Ramos (cell line): ENCODE data around the gene METTL25B.

Source experiments
- in situ Hi-C: fragments of 300-500 bp; cut with MboI; formaldehyde crosslinking; loops from one replicate; pipeline ENCODE4 v1.14.3; 2022; ENCODE audit warnings: low sequenced_read_pairs; ENCODE audit not compliant: unreplicated experiment

The METTL25B gene

DNA sequence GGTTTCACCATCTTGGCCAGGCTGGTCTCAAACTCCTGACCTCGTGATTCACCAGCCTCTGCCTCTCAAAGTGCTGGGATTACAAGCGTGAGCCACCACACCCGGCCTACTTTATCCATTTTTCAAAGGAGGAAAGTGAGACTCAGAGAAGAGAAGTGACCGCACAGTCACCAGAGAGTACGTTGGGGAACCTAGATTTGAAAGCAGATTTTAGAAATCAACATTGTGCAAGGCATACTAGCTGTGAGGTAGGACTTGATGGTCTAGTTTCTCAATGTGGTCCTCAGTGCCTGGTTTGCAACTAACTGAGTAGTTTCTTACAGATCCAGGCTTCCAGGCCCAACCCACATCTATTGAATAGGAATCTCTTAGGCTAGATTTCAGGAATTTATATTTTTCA lies 37.4 kb downstream of the METTL25B start:
- in situ Hi-C loops: loop anchor here (25.0 kb wide), 1 partner anchor 1072 kb away; the partner anchor contains the start of gene CD5L

DNA sequence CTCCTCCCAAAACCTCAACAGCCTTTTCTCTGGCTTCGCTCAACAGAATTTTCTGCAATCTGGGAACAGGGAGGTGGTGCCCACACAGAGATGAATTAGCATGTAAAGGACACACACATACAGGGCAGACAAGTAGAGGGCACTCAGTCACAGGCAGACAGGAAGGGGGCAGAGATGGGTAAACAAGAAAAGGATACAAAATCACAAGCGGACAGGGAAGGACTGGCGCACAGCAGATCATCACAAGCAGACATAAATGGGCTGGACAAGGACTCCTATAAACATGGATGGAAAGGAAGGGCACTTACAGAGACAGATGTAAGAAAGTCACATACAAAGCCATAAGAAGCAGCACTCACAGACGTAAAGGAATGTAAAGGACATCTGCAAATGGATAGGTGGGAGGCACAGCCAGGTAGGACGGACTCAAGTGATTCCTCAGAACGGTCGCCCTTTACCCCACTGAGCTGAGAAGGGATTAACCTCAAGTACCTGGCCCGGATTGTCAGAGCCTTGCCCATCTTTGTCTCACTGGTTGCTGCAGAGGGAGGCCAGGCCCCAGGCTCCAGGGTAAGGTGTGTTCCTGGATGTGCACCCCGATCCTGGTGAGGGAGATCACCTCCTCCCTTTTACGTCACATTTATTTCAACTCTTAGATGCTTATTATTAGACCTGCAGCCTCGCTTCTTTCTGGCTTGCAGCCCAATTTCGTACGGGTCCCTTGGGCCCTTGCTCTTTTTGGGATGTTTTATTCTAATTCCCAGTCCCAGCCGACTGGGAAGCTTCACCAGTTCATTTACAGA lies 38.2 kb downstream of the METTL25B start:
- in situ Hi-C loops: loop anchor here (25.0 kb wide), 1 partner anchor 1071 kb away; the partner anchor contains the start of gene CD5L

DNA sequence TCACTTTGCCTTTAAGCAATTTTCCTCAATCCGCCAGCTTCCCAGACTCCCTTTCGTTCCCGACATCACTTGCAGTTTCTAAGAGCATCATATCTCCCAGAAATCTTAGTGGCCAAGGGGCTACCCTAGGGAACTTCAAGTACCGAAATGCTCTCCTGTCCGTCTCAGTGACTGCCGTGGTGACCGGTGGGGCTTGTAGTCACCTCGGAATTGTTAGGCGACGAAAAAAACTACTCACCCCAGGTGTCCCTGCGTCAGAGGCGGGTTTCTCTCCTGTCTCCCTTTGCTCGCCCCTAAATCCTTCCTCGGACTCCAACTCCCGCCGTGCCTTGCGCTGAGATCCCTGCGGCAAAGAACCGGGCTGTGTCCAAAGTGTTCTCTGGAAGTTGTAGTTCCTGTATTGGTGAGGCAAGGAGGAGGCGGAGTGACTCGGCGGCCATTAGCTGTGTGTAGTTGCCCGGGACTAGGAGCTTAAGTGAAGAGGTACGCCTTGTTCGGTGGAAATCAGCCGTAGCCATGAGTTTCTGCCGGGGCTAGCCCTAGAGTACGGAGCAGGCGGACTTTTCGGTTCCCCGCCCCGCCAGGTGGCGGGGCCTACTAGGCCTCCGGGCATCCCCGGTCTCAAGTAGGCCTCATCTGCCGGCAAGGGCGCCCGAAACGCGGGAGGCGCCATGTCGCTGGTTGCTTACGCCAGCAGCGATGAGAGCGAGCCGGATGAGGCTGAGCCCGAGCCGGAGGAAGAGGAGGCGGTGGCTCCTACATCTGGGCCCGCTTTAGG lies 39.0 kb downstream of the METTL25B start, which contains the start of gene PRCC:
TSS of gene PRCC (plus strand) at position 435 of the 778 bp plus-strand sequence. CDS start at position 672, 237 bp downstream.
- in situ Hi-C loops: loop anchor here (25.0 kb wide), 1 partner anchor 1070 kb away; the partner anchor contains the start of gene CD5L

DNA sequence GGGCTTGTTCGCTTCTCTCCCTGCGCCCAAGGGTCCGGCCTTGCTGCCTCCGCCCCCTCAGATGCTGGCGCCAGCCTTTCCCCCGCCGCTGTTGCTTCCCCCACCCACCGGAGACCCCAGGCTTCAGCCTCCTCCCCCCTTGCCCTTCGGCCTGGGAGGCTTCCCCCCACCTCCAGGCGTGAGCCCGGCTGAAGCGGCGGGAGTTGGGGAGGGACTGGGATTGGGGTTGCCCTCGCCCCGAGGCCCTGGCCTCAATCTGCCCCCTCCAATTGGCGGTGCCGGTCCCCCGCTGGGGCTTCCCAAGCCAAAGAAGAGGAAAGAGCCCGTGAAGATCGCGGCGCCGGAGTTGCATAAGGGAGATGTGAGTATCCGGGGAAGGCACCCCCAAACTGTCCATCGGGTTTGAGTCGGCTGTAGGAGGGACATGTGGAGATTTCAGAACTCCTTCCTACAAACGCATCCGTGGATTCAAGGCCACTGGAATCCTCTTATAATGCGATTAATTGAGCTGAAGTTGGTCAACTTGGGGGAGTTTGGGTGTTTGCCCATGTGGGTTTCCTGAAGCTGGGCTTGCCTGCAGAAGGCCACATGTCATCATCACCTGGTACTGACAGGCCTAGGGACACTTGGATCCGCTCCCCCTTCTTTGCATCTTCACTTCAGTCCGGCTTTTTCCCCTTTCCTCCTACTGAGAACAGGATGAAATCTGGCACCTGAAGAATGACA lies 39.8 kb downstream of the METTL25B start:
- in situ Hi-C loops: loop anchor here (25.0 kb wide), 1 partner anchor 1069 kb away; the partner anchor contains the start of gene CD5L

DNA sequence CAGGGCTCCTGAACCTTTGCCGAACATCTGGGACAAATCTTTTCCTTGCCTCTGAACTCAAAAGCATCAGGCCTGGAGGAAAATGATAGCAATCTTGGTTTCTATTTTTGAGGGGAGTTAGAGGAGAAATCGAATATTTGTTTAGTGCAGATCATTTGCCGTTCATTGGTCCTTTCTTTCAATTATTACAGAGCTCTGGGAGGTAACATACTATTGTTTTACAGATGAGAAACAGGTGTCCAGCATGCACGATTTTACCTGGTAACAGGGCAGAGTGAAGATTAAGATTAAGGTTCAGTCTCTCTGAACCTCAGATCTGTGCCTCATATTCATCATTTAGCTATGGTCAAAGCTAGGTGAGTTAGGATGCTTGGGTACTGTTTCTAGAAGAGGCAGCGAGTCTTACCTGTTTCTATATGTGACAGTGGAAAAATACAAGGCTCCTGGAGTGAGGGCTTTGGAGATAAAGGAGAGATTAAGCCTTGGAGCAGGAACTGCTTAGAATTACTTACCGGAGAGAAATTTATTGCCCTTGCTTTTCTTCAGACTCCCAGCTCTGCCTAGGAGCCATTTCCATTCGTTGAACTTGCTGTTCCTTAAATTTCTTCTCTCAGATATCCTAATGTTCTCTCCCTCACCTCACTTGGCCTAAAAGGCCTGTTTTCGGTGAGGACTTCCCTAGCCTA lies 40.5 kb downstream of the METTL25B start:
- in situ Hi-C loops: loop anchor here (25.0 kb wide), 1 partner anchor 1069 kb away; the partner anchor contains the start of gene CD5L

DNA sequence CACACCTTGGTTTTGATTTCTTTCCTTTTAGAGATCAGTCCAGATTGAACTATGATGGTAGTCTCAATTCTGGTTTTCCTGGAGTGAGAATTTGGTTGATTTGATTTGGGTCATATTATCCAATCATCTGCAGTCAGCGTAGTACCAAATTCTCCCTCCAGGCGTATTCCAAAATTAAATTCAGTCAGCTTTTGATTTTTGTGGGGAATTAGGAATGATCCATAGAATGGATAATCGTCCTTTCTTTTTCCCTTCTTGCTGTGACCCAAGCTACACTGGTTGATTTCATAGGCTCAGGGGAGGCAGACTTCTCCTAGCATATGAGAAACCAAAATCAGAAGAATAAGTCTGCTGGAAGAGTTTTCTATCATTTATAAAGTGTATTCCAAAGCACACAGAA lies 44.0 kb downstream of the METTL25B start:
- in situ Hi-C loops: loop anchor here (25.0 kb wide), 1 partner anchor 1065 kb away; the partner anchor contains the start of gene CD5L

DNA sequence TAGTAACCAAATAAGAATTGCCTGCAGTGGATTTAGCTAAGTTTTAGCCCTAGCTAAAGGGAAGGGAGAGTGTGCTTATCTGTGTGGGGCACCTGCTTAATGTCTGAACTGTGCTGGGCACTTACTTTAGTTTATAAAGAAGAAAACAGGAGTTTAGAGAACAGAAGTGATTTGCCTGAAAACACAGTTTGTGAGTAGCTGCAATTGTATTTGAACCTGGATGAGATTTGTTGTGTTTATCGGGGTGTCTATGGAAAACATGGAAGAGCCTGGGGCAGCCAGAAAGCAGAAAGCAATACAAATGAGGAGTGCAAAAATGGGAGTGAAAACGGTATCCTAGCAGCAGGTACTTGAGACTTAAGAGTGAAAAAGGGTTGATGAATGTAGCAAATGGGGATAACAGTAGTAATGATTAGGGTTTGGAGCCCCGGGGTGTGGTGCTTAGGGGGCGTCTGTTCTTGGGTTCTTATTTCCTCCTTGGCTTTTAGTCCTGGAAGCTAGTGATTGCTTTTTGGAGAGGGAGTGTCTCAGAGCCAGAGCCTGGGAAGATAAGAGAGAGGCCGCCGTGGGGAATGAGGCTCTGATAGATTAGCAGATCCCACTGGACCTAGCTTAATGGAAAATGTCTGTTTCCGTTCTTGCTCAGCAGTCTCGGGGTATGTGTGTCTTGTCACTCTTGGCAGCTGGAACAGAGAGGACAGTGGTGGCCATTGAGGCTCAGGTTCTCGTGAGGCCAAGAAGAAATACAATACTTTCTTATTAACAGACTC lies 44.6 kb downstream of the METTL25B start:
- in situ Hi-C loops: loop anchor here (25.0 kb wide), 1 partner anchor 1064 kb away; the partner anchor contains the start of gene CD5L

DNA sequence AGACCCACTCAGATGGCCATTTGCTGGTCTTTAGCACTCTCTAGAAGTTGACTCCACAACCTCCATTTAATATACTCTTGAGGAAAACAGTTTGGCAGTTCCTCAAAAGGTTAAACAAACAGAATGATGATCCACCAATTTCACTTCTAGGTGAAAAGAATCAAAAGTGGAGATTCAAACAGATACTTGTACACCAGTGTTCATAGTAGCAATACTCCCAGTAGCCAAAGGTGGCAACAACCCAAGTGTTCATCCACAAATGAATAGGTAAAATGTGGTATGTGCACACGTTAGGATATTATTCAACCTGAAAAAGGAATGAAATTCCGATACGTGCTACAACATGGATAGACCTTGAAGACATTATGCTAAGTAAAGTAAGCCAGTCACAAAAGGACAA lies 45.3 kb downstream of the METTL25B start:
- in situ Hi-C loops: loop anchor here (25.0 kb wide), 1 partner anchor 1064 kb away; the partner anchor contains the start of gene CD5L

DNA sequence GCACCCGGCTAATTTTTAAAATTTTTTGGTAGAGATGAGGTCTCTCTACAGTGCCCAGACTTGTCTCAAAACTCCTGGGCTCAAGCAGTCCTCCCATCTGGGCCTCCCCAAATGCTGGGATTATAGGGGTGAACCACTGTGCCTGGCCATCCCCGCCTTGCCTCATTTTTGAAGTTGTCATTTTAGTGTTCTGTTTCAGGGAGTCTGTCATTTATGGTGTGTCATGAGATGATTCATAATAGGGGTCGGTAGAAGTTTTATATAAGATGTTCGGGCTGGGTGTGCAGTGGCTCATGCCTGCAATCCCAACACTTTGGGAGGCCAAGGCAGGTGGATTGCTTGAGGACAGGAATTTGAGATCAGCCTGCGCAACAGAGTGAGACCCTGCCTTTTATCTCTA lies 47.5 kb downstream of the METTL25B start:
- in situ Hi-C loops: no loop called here

DNA sequence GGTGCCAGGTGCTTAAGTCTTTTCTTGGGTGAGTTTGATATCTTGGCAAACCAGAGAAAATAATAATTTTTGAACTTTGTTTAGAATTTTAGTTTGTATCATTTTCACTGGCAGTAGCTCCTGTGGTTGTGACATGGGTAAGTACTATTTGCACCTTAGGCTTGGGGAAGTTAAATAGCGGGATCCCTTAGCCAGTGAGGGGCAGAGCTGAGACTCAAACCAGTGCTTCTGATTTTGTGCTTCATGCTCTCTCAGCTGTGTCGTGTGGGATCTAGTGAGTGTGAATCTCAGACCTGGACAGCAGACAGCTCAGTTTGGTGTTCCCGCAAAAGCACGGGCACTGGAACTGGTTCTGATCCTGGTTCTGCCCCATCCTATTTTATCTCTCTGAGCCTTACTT lies 48.7 kb downstream of the METTL25B start:
- in situ Hi-C loops: no loop called here

DNA sequence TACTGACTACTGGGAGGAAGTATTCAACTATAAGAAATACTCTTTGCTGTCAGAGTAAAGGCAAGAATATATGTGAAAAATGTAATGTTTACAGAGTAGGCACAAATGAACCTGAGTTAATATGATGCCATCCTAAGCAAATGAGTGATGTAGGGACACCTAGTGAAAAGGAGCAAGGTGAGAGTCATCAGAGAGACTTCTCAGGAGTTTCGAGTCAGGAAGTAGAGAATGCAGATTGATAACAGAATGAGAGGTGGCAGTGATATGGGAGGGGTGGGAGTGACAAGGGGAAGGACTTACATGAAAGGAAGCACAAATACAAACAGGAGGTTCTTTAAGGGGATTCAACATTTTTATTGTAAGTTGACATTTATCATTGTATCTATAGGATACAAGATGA lies 49.3 kb downstream of the METTL25B start:
- in situ Hi-C loops: no loop called here

DNA sequence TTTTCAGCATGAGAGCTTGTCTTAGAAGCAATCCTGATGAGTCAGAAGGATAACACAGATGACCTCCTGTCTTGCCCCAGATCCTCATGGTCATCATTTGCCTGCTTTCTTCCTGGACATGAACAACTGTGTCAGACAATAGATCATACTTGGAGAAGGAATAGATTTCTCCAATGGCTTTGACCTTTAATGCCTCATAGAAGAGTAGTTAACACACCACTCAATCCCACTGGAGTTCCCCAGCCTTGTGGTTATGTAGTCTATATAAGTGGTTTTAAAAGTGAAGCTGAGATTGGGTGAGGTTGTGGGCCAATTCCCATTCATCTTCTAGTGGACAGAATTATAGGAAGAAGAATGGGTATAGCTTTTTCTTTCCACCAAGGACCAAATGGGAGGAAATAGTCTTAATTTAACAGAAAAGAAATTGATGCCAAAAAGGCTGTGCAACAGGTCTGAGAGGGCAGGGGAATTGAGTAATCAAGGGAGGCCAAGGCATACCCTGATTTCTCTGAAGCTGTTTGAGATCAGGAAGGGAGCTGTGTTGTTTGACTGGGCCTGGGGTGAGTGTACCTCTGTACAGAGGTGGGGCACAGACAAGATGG lies 53.4 kb downstream of the METTL25B start:
- in situ Hi-C loops: no loop called here

DNA sequence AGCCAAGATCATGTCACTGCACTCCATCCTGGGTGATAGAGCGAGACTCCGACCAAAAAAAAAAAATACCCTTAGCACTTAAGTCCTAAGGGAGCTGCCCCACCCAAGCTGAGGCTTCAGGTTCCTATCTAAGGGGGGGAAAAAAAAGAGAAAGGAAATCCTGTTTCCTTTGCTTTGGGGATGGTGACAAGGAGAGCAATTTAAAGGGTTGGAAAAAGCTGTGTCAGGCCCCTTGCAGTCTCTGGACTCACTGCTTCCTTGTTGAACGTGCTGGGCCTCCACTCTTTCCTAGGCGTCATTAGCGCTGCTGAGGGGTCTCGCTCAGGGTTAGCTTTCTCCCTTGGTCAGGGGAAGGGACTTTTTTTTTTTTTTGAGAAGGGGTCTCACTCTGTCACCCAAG lies 57.2 kb downstream of the METTL25B start:
- in situ Hi-C loops: no loop called here
